HCT116 (cell line): ENCODE measurements around the gene RPL26. TPM values are rescaled to one million over a fixed set of nuclear protein-coding genes. Genes with fewer than 3 reads are reported as not detected.

ENCODE experiments used
- ATAC-seq: fragments of 200-7000 bp; cut with Tn5 transposase; 2 replicates; pipeline ENCODE4 v1.9.1; 2020; ENCODE audit warnings: mild to moderate bottlenecking, moderate library complexity
- BruUV-seq: library from RNA; stranded (reverse); fragments of 400-500 nt; replicated peaks from 2 replicates; lab custom pipeline; 2021; lab: Mats Ljungman, UMichigan
- CTCF ChIA-PET: fragments of 300-600 bp; sonication (Branson Sonifier 250); formaldehyde crosslinking; loops from one replicate; lab custom pipeline; 2021; ENCODE audit warnings: antibody characterized with exemption; lab: Charles Lee
- POLR2A ChIA-PET: fragments of 300-600, 350-600 bp; sonication (Branson Sonifier 250); formaldehyde crosslinking; loops from one replicate; lab custom pipeline; 2021; ENCODE audit warnings: antibody characterized with exemption; lab: Charles Lee
- RAD21 ChIA-PET, 2 experiments: fragments of 300-600 bp; sonication (Branson Sonifier 250); formaldehyde crosslinking; loops; one replicate each; lab custom pipeline; 2023; ENCODE audit warnings: low total read pairs in 2 of 2; ENCODE audit not compliant: uncharacterized antibody in 2 of 2, unreplicated experiment in 2 of 2, low non-redundant PET in 1 of 2; lab: Charles Lee
- DNase-seq: peaks from one replicate; pipeline ENCODE4 v3.0.0-alpha.2; 2010; ENCODE audit warnings: low read depth, low spot score
- H2AFZ ChIP-seq: fragments of 200-600 bp; shearing (Covaris generic), sonication (generic); 2 replicates; pipeline ENCODE4 v1.6.1; 2017; ENCODE audit warnings: low read depth, mixed run types, mixed read lengths, antibody characterized with exemption, low read length; ENCODE audit not compliant: poor library complexity, severe bottlenecking
- H3K27ac ChIP-seq: 2 replicates; pipeline ENCODE4 v1.5.1; 2012; ENCODE audit warnings: low read depth, low read length
- H3K27me3 ChIP-seq: fragments of 200-600 bp; sonication (generic); 2 replicates; pipeline ENCODE4 v1.6.1; 2016; ENCODE audit warnings: mixed run types, low read length, mixed read lengths; ENCODE audit not compliant: insufficient read depth
- H3K36me3 ChIP-seq, 2 experiments: fragments of 200-500 bp in 1 of 2; fragments of 200-600 bp in 1 of 2; sonication (Bioruptor generic) in 1 of 2; sonication (generic) in 1 of 2; 2 replicates each; pipeline versions ENCODE4 v1.5.1 to v1.6.1; 2014 to 2016; ENCODE audit warnings: low read length in 2 of 2, inconsistent platforms in 1 of 2, mixed read lengths in 1 of 2, mixed run types in 1 of 2; ENCODE audit not compliant: insufficient read depth in 2 of 2, control insufficient read depth in 1 of 2
- H3K4me1 ChIP-seq, 2 experiments: fragments of 200-600 bp in 1 of 2; sonication (generic) in 1 of 2; 2 replicates each; pipeline versions ENCODE4 v1.5.1 to v1.6.1; 2012 to 2017; ENCODE audit warnings: low read length in 2 of 2, inconsistent platforms in 1 of 2, mild to moderate bottlenecking in 1 of 2, mixed read lengths in 1 of 2, mixed run types in 1 of 2, moderate library complexity in 1 of 2; ENCODE audit not compliant: insufficient read depth in 2 of 2, control insufficient read depth in 1 of 2
- H3K4me2 ChIP-seq: fragments of 200-600 bp; sonication (generic); 2 replicates; pipeline ENCODE4 v1.6.1; 2017; ENCODE audit warnings: mixed run types, low read length, mixed read lengths
- H3K4me3 ChIP-seq, 2 experiments: fragments of 200-600 bp in 1 of 2; sonication (generic) in 1 of 2; replicated peaks in 1 of 2; 2 replicates each; pipeline ENCODE4 v1.5.1; 2011 to 2016; ENCODE audit warnings: low read length in 2 of 2, control low read depth in 1 of 2, low read depth in 1 of 2, mild to moderate bottlenecking in 1 of 2, mixed read lengths in 1 of 2, mixed run types in 1 of 2
- H3K79me2 ChIP-seq: fragments of 200-600 bp; sonication (generic); 2 replicates; pipeline ENCODE4 v1.6.1; 2017; ENCODE audit warnings: mild to moderate bottlenecking, mixed run types, low read length, moderate library complexity, mixed read lengths; ENCODE audit not compliant: insufficient read depth
- H3K9ac ChIP-seq: fragments of 200-600 bp; sonication (generic); 2 replicates; pipeline ENCODE4 v1.6.1; 2016; ENCODE audit warnings: low read length, mixed read lengths
- H3K9me2 ChIP-seq: fragments of 200-600 bp; sonication (generic), shearing (Covaris generic); 2 replicates; pipeline ENCODE4 v1.6.1; 2017; ENCODE audit warnings: mixed run types, mild to moderate bottlenecking, moderate library complexity; ENCODE audit not compliant: insufficient read depth
- H3K9me3 ChIP-seq, 2 experiments: fragments of 200-500 bp in 1 of 2; fragments of 200-600 bp in 1 of 2; sonication (Bioruptor generic) in 1 of 2; sonication (generic) in 1 of 2; 2 replicates each; pipeline ENCODE4 v1.6.1; 2014 to 2017; ENCODE audit warnings: low read length in 2 of 2, mixed read lengths in 2 of 2, inconsistent platforms in 1 of 2, low read depth in 1 of 2, mild to moderate bottlenecking in 1 of 2, mixed run types in 1 of 2, moderate library complexity in 1 of 2; ENCODE audit not compliant: control insufficient read depth in 1 of 2, insufficient read depth in 1 of 2
- H4K20me1 ChIP-seq: fragments of 200-600 bp; sonication (generic), shearing (Covaris generic); 2 replicates; pipeline ENCODE4 v1.6.1; 2017; ENCODE audit warnings: mixed run types, mild to moderate bottlenecking, moderate library complexity; ENCODE audit not compliant: insufficient read depth
- ELF1 ChIP-seq: IDR thresholded peaks from 2 replicates; pipeline ENCODE4 v1.6.1; 2012; ENCODE audit warnings: low read depth, borderline replicate concordance
- EZH2 ChIP-seq: fragments of 200-600 bp; sonication (generic); IDR thresholded peaks from 2 replicates; pipeline ENCODE4 v1.6.1; 2017; ENCODE audit warnings: antibody characterized with exemption, mixed run types
- FOSL1 ChIP-seq: IDR thresholded peaks from 2 replicates; pipeline ENCODE4 v1.6.1; 2012; ENCODE audit warnings: low read depth
- POLR2A ChIP-seq: IDR thresholded peaks from 2 replicates; pipeline ENCODE4 v1.7.0; 2011; ENCODE audit warnings: borderline replicate concordance; ENCODE audit not compliant: insufficient read depth, insufficient read length; ENCODE audit errors: extremely low read depth
- RAD21 ChIP-seq: IDR thresholded peaks from 2 replicates; pipeline ENCODE4 v1.6.1; 2012; ENCODE audit warnings: low read depth, mild to moderate bottlenecking
- SP1 ChIP-seq: IDR thresholded peaks from 2 replicates; pipeline ENCODE4 v1.6.1; 2012; ENCODE audit warnings: low read depth
- SRF ChIP-seq: IDR thresholded peaks from 2 replicates; pipeline ENCODE4 v1.6.1; 2012; ENCODE audit warnings: low read depth
- ZNF274 ChIP-seq: fragments of 200-500 bp; sonication (Bioruptor generic); IDR thresholded peaks from 2 replicates; pipeline ENCODE4 v1.6.1; 2014; ENCODE audit warnings: mild to moderate bottlenecking, low read depth, low read length, inconsistent platforms
- intact Hi-C: fragments of 100-400 bp; cut with micrococcal nuclease; formaldehyde crosslinking; loops from 2 replicates; pipeline ENCODE4 v1.10.0; 2022
- total RNA-seq: library from RNA; stranded (reverse); gene quantifications from one replicate; pipeline ENCODE4 v1.2.1, GENCODE V29; 2021; ENCODE audit not compliant: unreplicated experiment
- TF ChIP-seq, protein P1 (sequence below), 3 experiments: fragments of 200-600 bp in 1 of 3; sonication (generic) in 1 of 3; IDR thresholded peaks in 2 of 3; conservative IDR thresholded peaks in 1 of 3; 2 replicates each; pipeline ENCODE4 v1.5.1; 2012 to 2017; ENCODE audit warnings: low read depth in 2 of 3, low read length in 2 of 3, antibody characterized with exemption in 1 of 3, borderline replicate concordance in 1 of 3, control low read depth in 1 of 3, mild to moderate bottlenecking in 1 of 3, mixed read lengths in 1 of 3, mixed run types in 1 of 3, moderate library complexity in 1 of 3; ENCODE audit not compliant: insufficient read depth in 1 of 3
- TF ChIP-seq, protein P2 (sequence below): IDR thresholded peaks from 2 replicates; pipeline ENCODE4 v1.6.1; 2012

RPL26 gene
- total RNA-seq, 1 experiment from 2014 or later = 2,603 TPM

- intact Hi-C loops = no loop called here
- no TSS peak for BruUV-seq
- Histone ChIP-seq H3K9ac (no peak overlapping the region), H3K27me3 (no peaks in the 10 kb centered on the region), H4K20me1 (no peaks in the 10 kb centered on the region), H3K9me2 (no peaks in the 10 kb centered on the region), H2AFZ (no peak overlapping the region), H3K36me3 (no peaks in the 10 kb centered on the region), H3K4me2 (no peak overlapping the region), H3K27ac (no peak overlapping the region), H3K4me3 (no peak overlapping the region), H3K9me3 (no peaks in the 10 kb centered on the region), H3K79me2 (no peaks in the 10 kb centered on the region), H3K4me1 (no peaks in the 10 kb centered on the region)
- ChIA-PET RAD21 (no interaction called here), POLR2A (interaction anchor here (0.6 kb wide), 1 partner anchor 56 kb away, joined by 4 read pairs; no protein-coding TSS in a partner anchor), CTCF (no interaction called here)
- ATAC-seq = no peak
- TF ChIP-seq, protein P1, sequence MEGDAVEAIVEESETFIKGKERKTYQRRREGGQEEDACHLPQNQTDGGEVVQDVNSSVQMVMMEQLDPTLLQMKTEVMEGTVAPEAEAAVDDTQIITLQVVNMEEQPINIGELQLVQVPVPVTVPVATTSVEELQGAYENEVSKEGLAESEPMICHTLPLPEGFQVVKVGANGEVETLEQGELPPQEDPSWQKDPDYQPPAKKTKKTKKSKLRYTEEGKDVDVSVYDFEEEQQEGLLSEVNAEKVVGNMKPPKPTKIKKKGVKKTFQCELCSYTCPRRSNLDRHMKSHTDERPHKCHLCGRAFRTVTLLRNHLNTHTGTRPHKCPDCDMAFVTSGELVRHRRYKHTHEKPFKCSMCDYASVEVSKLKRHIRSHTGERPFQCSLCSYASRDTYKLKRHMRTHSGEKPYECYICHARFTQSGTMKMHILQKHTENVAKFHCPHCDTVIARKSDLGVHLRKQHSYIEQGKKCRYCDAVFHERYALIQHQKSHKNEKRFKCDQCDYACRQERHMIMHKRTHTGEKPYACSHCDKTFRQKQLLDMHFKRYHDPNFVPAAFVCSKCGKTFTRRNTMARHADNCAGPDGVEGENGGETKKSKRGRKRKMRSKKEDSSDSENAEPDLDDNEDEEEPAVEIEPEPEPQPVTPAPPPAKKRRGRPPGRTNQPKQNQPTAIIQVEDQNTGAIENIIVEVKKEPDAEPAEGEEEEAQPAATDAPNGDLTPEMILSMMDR (IDR thresholded peaks at IDR 0.05 in 2 of 3, conservative IDR thresholded peaks at IDR 0.05 in 1 of 3; ENCODE audit: borderline replicate concordance in 1 of 3, insufficient read depth in 1 of 3, low read depth in 2 of 3, low read length in 2 of 3) = no peak
- TF ChIP-seq RAD21 (no peak), POLR2A (no peak), SP1 (no peak)
- no peak for DNase-seq
Measured at GRCh38 chr17:8332688-8333087, 50.3 kb downstream of the RPL26 start.

GRCh38 chr17:8332128-8332527, 50.9 kb downstream of the RPL26 start:
- Histone ChIP-seq H3K9me2 (no peaks in the 10 kb centered on the region), H3K4me3 (no peak overlapping the region), H3K79me2 (no peaks in the 10 kb centered on the region), H3K9me3 (no peaks in the 10 kb centered on the region), H3K4me1 (no peaks in the 10 kb centered on the region), H3K9ac (no peak overlapping the region), H3K27ac (no peak overlapping the region), H3K27me3 (no peaks in the 10 kb centered on the region), H4K20me1 (no peaks in the 10 kb centered on the region), H2AFZ (no peak overlapping the region), H3K4me2 (no peak overlapping the region), H3K36me3 (no peaks in the 10 kb centered on the region)
- CTCF ChIA-PET = no interaction called here
- no peak for ATAC-seq
- DNase-seq = no peak
- no TSS peak for BruUV-seq
- TF ChIP-seq SRF (no peak), EZH2 (no peak), ELF1 (no peak), FOSL1 (no peak), ZNF274 (no peak)
- TF ChIP-seq, protein P1 (IDR thresholded peaks at IDR 0.05 in 2 of 3, conservative IDR thresholded peaks at IDR 0.05 in 1 of 3; ENCODE audit: borderline replicate concordance in 1 of 3, insufficient read depth in 1 of 3, low read depth in 2 of 3, low read length in 2 of 3) = no peak
- TF ChIP-seq, protein P2, sequence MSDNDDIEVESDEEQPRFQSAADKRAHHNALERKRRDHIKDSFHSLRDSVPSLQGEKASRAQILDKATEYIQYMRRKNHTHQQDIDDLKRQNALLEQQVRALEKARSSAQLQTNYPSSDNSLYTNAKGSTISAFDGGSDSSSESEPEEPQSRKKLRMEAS = no peak
- POLR2A ChIA-PET = interaction anchor here (0.6 kb wide), 1 partner anchor 57 kb away, joined by 4 read pairs; no protein-coding TSS in a partner anchor
- intact Hi-C loops = no loop called here
- RAD21 ChIA-PET = interaction anchor here in 1 of 2 experiments (0.7 kb wide), 1 partner anchor 290 kb away, joined by 3 read pairs; no protein-coding TSS in a partner anchor
